HG02973 (cell line): ENCODE data around the gene DHRS7B.
"Not testable (repeated sequence)": the region's sequence is repeated elsewhere in the genome, so short reads cannot be mapped to it uniquely, and the experiment has no call there.

Experiments used
- ATAC-seq: cut with Tn5 transposase; IDR thresholded peaks from one replicate; pipeline ENCODE4 v1.9.1; 2021; ENCODE audit warnings: moderate library complexity; ENCODE audit not compliant: unreplicated experiment

DHRS7B gene, protein sequence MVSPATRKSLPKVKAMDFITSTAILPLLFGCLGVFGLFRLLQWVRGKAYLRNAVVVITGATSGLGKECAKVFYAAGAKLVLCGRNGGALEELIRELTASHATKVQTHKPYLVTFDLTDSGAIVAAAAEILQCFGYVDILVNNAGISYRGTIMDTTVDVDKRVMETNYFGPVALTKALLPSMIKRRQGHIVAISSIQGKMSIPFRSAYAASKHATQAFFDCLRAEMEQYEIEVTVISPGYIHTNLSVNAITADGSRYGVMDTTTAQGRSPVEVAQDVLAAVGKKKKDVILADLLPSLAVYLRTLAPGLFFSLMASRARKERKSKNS

DNA sequence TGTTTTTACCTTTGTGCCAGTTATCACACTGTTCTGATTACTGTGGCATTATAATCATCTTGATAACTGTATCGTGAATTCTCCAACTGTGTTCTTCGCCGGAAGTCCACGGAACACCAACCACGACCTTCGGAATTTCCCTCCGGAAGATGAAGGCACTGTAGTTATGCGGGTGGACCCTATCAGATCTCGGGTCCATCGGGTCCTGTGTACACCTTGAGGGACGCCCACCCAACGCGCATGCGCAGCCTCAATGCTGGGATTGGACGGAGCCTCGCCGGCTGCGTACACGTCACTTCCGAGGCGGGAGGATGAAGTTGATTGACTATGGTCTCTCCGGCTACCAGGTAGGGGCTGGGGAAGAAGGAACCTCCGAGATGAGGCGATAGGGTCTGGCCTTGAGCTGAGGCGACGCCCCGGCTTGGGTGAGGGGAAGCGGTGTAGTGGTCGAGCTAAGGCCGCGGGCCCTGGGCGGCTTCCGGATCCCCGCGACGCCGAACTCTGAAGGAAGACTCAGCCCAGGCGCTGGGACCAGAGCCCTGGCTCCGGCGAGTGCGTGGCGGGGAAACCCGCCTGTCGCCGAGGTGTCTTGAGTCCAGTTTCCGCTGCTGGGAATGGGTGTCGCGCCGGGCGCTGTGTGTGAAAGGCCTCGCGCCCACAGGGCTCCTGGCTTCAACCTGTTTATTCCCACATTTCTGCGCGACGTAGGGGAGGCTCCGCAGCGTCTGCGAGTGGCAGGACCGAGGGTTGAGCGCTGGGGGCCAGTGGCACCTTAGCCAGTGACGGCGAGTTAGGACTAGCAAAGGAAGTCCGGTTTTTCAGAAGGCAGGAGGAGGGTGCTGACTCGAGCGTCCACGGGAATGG is at the start of gene DHRS7B:
TSS of gene DHRS7B (plus strand) at position 320 of the 864 bp plus-strand sequence. CDS start at position 328, 8 bp downstream.
- peak; percentile 86 for ATAC-seq

DNA sequence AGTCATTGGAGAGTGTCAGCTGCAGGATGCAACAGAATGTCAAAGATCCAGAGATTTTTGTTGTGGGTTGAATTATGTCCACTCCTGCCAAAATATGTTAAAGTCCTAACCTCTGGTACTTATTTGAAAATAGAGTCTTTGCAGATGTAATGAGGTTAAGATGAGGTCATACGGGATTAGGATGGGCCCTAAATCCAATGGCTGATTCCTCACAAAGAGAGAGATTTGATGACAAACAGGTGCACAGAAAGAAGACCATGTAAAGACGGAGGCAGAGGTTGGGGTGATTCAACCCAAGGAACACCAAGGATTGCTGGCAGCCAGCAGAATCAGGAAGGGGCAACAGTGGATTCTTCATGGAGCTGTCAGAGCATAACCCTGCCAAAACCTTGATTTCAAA is 49.5 kb upstream of the DHRS7B start:
- no peak for ATAC-seq

DNA sequence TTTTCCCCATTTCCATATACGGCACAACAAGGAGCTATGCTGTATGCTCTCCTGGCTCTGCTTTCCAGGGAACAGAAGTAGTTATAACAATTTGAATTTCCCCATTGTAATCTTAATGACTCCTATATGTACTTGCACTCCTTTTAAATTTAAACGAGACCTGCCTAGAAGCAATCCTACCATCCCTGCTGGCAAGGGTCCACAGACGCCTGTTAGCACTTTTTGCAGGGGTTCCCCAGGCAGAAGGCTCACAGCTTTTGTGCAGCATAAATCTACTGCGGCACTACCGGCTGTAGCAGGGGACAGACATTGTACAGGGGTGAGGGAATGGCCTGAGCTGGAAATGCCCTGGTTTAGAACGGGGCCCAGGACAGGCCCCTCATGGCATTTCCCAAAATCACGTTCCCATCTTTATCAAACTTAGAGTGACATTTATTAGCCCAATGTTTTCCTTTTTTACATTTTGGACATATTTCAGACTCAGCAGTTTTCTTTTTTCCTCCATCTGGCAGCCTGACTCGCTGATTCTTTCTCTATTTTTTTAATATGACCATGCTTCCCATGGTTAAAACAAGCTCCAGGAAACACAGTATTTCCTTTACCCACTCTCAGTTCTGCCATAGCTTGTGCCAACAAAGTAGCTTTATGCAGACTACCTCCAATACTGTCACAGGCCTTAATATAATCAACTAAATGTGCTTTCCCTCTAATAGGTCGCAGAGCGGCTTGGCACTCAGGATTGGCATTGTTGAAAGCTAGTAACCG is 48.6 kb upstream of the DHRS7B start:
- ATAC-seq, result no peak

DNA sequence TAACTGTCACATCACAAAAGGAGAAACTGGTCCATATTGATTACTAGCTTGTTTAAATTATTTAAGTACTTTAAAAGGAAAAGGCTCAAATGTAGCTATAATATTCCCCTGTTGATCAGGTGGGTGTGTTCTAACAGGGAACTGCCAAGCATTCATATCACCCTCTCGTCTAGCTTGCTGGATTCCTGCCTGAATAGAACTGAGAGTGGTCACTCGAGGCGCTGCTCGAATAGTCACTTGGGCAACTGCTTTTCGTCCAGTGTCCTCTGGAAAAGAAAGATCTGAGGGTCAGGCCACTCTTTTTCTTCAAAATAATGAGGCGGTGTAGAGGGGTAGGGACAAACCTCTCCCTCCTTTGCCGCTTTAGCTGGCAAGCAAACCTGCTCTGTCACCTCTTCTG is 47.6 kb upstream of the DHRS7B start:
- no peak for ATAC-seq

DNA sequence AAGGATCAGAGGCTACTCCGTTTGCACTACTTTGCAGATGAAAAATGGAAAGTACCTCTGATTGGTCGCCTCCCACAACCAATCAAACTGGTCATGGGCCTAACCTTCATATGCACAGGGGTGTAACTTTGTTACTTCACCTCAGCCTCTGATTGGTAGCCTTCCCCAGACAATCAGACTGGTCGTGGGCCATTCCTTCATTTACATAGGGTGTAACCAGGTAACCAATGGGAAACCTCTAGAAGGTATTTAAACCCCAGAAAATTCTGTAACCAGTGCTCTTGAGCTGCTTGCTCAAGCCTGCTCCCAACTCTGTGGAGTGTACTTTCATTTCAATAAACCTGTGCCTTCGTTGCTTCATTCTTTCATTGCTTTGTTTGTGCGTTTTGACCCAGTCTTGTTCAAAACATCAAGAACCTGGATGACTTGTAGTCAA is 44.7 kb upstream of the DHRS7B start:
- ATAC-seq, result no peak

DNA sequence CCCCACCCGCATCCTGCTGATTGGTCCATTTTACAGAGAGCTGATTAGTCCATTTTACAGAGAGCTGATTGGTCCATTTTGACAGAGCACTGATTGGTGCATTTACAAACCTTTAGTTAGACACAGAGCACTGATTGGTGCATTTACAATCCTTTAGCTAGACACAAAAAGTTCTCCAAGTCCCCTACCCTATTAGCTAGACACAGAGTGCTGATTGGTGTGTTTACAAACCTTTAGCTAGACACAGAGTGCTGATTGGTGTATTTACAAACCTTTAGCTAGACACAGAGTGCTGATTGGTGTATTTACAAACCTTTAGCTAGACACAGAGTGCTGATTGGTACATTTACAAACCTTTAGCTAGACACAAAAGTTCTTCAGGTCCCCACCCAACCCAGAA is 41.5 kb upstream of the DHRS7B start:
- not testable (repeated sequence) for ATAC-seq

DNA sequence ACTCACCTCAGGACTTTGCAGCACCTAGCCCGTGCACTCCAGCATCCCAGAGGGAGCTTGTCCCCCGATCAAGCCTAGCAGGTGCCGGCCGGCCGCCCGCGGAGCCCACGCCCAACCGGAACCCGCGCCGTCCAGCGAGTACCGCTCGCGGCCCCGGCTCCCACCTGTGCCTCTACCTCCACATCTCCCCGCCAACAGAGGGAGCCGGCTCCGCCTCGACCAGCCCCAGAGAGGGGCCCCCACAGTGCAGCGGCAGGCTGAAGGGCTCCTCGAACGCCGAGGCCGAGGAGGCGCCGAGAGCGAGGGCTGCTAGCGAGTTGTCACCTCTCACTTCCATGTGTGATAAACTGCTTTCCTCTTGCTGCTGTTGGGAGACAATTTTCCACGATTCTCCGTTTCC is 41.1 kb upstream of the DHRS7B start:
- ATAC-seq, result no peak

DNA sequence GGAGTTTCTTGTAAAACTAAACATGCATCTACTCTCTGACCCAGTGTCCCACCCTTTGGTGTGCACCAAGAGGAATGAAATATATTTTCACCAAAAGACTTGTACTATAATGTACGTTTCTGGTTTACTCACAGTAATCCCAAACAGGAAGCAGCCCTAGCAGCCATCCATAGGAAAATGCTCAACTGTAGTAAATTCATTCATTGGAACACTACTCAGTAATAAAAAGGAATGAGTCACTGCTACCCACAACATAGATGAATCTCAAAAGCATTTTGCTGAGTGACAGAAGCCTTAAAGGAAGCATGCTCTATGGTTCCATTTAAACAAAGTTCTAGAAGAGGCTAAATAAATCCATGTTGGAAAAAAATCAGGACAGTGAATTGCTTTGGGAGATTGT is 37.6 kb upstream of the DHRS7B start:
- ATAC-seq, result no peak

DNA sequence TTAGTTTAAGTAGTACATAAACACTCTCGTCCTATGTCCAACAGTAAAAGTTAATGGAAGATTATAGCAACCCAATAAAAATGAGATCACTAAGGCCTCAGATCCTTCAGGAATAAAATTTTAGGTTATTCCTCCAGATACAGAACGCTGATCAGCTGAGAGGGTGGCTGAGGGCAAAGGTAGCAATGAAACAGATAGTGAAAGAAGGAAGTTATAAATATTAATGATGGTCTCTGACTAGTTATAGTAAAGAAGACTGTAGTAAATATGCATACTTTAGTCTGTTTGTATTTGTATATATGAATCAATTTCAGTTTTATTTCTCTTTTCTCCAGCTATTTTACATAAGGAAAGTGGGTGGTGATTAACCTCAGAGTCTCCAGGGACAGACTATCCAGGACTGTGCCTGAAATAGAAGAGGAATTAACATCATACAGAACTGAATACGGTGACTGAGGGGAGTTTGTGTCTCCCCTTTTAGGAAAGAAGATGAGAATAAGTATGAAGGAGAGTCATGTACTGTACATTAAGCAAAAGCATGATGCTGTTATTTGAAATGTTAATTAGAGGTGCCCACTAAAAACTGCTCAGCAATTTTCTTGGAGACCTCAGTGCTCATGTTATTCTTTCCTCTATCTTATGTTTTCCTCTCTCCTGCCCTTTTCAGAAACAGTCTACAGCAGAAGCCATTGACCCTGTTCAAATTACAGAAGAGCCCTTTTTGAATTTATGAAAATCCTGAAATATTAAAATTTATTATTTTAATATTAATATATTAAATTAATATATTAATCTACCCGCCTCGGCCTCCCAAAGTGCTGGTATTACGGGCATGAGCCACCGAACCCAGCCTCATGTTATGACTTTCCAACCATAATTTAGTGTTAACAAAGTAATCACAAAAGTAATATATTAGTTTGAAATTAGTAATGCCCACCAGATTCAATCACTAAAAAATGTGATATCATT is 36.5 kb upstream of the DHRS7B start:
- no peak for ATAC-seq

DNA sequence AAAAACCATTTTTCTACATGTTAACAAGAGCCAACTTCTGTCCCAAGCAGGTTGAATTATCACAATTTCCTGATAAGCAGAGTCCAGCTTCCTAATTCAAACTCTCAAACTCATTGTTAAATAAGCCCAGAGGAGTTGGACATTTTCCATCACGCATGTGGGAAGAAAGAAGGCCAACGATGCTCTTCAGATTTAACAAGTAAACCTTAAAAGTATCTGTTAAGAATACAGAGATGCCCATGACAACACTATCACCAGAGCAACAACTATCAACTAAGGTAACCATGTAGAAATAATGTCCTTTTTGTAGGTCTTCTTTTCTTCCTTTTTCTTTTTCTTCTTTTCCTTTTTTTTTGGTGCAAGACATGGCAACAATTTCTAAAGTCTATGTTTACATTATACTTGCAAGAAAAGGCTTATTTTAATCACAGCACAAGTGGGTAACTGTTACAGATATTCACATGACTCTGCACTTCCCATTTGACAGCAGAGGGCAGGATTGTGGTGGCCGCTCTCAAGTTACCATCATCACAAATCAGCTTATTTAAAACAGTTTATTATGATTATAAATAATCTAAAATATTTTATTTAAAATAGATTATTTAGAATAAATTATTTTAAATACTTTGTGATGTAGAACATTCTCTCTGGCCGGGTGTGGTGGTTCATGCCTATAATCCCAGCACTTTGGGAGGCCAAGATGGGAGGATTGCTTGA is 35.7 kb upstream of the DHRS7B start:
- ATAC-seq, result no peak

DNA sequence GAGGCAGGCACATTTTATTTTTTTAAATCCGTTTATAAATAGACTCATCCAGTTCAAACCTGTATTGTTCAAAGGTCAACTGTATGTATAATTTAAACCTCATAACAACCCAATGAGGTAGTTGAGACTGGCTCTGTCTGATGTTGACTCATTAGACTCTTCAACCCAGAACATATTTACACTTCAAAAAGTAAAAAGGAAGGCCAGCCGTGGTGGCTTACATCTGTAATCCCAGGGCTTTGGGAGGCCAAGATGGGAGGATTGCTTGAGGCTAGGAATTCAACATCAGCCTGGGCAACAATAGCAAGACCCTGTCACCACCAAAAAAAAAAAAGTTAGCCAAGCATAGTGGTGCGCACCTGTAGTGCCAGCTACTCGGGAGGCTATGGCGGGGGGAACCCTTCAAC is 32.5 kb upstream of the DHRS7B start:
- no peak for ATAC-seq

DNA sequence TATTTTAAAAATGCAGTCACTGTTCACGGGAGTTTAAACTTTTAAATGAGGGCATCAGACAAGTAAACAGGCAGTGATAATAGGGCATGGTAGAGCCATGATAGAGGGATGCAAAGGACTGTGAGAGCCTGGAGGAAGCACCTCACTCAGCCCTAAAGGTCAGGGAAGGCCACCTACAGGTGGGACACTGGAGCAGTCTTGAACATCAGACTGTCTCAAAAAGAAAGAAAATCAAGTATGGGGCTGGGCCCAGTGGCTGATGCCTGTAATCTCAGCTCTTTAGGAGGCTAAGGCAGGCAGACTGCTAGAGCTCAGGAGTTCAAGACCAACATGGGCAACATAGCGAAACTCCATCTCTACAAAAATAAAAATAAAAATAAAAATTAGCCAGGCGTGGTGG is 31.0 kb upstream of the DHRS7B start:
- ATAC-seq, result no peak

DNA sequence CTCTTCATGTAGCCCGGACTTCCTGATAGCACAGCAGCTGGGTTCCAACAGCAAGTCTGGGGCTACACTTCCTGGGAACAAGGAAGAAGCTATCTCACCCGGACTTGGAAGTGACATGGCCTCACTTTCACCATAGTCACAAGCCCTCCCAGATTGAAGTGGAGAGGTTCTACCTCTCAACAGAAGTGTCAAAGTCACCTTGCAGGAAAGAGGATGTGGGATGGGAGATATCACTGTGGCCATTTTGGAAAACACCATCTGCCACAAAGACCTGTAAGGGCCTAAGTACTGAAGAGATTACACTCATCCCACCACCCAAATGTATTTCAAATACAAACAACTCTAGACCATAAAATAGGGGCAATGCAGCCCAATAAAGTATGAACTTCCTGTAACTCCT is 29.9 kb upstream of the DHRS7B start:
- ATAC-seq, result no peak

DNA sequence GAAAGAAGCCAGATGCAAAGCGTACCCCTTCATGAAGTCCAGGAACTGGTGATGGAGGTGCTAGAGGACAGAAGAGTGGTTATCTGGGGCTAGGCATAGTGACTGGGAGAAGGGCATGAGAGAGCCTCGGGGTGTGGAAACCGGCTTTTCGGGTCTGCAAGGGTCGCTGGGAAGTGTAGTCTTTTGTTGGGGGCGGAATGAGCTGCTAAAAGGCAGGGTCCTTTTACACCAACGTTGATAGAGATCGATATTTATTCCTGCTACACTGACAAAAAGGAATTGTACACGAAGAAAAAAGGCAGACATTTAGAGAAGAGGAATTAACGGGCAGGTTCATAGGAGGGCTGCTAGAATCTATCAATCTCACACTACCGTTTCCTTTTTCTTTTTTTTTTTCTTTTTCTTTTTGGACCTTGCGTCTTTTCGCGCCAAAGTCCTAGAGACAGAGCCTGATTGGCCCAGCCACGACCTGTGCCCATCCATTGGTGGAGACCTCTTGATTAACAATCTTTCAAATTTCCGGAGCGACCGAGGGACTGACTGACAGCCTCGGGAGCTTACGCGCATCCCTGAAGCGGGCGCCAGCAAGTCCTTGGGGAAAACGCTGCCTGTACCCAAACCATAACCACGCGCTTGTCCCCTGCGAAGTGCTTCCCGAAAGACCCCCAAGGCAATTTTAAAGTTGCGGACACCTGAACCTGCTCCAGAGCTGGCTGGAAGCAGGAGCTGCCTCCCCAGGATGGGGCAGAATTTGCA is 27.7 kb upstream of the DHRS7B start:
- peak; percentile 95 for ATAC-seq

DNA sequence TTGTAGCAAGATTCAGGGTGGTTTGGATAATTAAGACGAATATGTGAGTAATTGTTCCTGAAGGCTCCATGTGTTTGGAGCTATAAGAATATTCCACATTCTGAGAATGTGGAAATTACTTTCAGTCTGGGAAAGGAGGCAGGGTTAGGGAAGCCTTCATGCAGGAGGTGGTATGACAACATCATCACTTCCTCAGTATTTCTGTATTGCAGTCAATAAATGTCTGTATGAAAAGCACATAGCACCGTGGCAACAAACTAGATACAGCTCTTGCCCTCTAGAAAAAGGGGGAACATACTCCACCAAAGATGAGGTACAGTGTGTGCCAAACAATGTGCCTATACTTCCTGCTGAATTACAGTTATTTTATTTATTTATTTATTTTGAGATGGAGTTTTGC is 26.1 kb upstream of the DHRS7B start:
- ATAC-seq, result no peak

DNA sequence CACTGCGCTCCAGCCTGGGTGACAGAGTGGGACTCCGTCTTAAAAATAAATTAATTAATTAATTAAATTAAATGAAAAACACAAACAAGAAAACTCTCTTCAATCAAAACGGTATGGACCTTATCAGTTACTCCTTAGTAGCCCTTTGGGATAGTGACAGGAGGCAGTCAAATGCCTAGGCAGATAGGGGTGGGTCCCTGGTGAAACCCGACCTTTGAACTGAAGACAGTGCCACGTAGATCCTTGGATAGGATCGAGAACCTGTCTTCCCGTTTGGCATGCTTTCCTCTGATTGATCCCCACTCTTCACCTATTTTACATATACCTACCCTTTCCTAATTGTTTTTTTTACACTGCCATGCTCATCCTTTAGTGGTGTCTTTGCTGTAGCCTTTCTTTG is 22.2 kb upstream of the DHRS7B start:
- no peak for ATAC-seq

DNA sequence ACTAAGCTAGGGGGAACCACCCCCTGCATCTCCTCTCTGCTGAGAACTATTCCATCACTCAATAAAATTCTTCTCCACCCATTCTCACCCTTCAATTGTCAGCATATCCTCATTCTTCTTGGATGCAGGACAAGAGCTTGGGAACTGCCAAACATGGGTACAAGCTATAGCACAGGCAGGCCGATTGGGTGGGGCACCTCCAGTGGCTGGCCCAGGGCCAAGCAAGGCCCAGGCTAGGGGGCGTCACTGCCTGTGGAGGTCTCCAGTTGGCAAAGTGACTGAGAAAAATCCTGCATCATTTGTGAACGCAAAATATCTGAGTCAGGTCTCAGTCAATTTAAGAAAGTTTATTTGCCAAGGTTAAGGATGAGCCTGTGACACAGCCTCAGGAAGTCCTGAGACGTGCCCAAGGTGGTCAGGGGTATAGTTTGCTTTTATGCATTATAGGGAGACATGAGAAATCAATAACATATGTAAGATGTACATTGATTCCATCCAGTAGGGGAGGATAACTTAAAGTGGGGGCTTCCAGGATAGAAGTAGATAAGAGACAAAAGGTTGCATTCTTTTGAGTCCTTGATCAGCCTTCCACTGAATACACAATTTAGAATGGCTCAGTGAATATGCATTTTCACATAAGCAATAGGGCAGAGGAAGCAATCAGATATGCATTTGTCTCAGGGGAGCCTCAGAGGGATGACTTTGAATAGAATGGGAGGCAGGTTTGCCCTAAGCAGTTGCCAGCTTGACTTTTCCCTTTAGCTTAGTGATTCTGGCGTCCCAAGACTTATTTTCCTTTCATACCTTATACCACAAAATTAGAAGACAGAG is 21.5 kb upstream of the DHRS7B start:
- no peak for ATAC-seq

DNA sequence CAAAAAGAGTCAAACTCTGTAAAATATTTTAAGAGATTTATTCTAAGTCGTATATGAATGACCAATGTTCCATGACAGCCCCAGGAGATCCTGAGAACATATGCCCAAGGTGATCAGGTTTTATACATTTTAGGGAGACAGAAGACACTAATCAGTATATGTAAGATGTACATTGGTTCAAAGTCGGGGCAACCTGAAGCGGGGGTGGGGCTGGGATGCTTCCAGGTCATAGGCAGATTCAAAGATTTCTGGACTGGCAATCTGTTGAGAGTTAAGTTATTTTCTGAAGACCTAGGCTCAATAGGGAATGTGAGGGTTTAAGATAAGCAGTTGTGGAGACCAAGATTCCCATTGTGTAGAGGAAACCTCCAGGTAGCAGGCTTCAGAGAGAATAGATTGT is 20.4 kb upstream of the DHRS7B start:
- no peak for ATAC-seq
